ENCODE results near the gene BEND7. TPM values are rescaled to one million over a fixed set of nuclear protein-coding genes. Genes with fewer than 3 reads are reported as not detected.

BEND7 gene
- total RNA-seq, 3 donors from 2014 or later: 0.03 TPM; not detected in 2

GRCh38 chr10:13535346-13535745, 6.5 kb upstream of the BEND7 start:
- no peaks in the 10 kb centered on the region for H3K9me3 Mint-ChIP-seq
- H3K36me3 Mint-ChIP-seq (ENCODE audit: insufficient read depth): no peaks in the 10 kb centered on the region
- DNase-seq: no peak
- no peak for ATAC-seq
- peaks cover 53% of the 10 kb centered on the region for H3K27me3 Mint-ChIP-seq (ENCODE audit: low read depth)
- no peak overlapping the region for H3K4me3 Mint-ChIP-seq
- no peaks in the 10 kb centered on the region for H3K4me1 Mint-ChIP-seq (ENCODE audit: low read depth)

GRCh38 chr10:13529714-13529973, 830 bp upstream of the BEND7 start:
- no peaks in the 10 kb centered on the region for H3K9me3 Mint-ChIP-seq
- ATAC-seq (no peak), DNase-seq (no peak)
- no peaks in the 10 kb centered on the region for H3K36me3 Mint-ChIP-seq (ENCODE audit: insufficient read depth)
- peak overlapping the region; percentile 62 for H3K4me3 Mint-ChIP-seq
- H3K27me3 Mint-ChIP-seq (ENCODE audit: low read depth): peaks cover 61% of the 10 kb centered on the region
- H3K4me1 Mint-ChIP-seq (ENCODE audit: low read depth): peaks cover 5% of the 10 kb centered on the region

DNA sequence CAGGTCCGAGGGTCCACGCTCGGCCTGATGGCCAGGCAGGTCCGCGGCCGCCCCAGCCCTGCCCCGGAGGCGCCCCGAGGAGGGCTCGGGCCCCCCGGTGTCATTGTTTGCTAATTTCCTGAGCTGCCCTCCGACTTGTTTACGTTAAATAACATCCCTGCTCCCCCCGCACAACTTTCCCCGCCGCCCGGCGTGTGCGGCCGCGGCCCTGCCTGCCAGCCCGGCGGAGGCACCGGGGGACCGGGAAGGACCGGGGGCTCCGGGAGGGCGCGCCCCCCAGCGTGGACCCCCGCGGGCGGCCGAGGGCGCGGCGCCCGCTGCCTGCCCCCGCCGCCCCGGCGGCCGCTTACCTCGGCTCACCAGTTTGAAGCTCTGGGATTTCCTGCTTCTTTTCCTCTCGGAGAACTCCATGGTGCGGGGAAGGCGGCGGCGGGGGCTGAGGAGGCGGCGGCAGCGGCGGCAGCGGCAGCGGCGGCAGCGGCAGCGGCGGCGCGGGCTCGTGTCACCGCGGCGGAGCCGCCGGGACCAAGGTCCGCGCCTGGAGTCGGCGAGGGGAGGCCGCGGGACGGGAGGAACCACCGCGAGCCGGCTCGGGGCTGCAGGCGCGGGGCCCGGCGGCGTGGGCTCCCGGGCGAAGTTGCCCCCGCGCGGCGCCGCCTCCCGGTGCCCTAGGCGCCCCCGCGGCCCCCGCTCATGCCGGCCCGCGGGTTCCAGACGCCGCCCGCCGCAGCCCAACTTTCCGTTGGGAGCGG, 515 bp downstream of the BEND7 start:
- Mint-ChIP-seq H3K4me1 (ENCODE audit: low read depth) (peaks cover 5% of the 10 kb centered on the region), H3K9me3 (no peaks in the 10 kb centered on the region), H3K4me3 (peak overlapping the region; percentile 71), H3K27me3 (ENCODE audit: low read depth) (peaks cover 57% of the 10 kb centered on the region), H3K36me3 (ENCODE audit: insufficient read depth) (no peaks in the 10 kb centered on the region)
- DNase-seq (no peak), ATAC-seq (peak; percentile 41 to 42)

- H3K27me3 Mint-ChIP-seq (ENCODE audit: low read depth): peaks cover 60% of the 10 kb centered on the region
- ATAC-seq (no peak), DNase-seq (no peak)
- no peaks in the 10 kb centered on the region for H3K9me3 Mint-ChIP-seq
- H3K4me1 Mint-ChIP-seq (ENCODE audit: low read depth): peaks cover 5% of the 10 kb centered on the region
- H3K36me3 Mint-ChIP-seq (ENCODE audit: insufficient read depth): no peaks in the 10 kb centered on the region
- H3K4me3 Mint-ChIP-seq: peak overlapping the region; percentile 71
Measured at GRCh38 chr10:13527864-13528122, 1.0 kb downstream of the BEND7 start.

GRCh38 chr10:13526948-13527863, 1.6 kb downstream of the BEND7 start:
- H3K36me3 Mint-ChIP-seq (ENCODE audit: insufficient read depth): no peaks in the 10 kb centered on the region
- no peaks in the 10 kb centered on the region for H3K9me3 Mint-ChIP-seq
- peaks cover 59% of the 10 kb centered on the region for H3K27me3 Mint-ChIP-seq (ENCODE audit: low read depth)
- DNase-seq: no peak
- peaks cover 5% of the 10 kb centered on the region for H3K4me1 Mint-ChIP-seq (ENCODE audit: low read depth)
- ATAC-seq: no peak
- peak overlapping the region; percentile 71 for H3K4me3 Mint-ChIP-seq

DNA sequence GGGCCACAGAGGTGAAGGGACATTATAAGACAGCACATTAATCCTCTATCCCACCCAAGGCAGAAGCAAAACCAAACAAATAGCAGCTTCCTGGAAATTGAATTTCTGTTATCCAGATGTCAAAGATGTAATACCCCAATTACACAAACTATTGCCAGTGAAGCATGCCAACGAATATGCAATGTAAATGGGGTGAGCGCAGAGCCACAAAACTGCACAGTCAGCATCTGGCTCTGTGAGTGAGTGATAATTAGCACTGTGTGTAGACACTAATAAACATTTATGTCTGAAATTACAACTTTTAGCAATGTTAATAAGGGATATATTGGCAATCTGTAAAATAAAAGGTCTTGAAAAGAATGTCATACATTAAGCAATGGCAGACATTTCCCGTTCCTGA, 3.2 kb downstream of the BEND7 start:
- Mint-ChIP-seq H3K4me3 (no peak overlapping the region), H3K4me1 (ENCODE audit: low read depth) (peaks cover 5% of the 10 kb centered on the region), H3K9me3 (no peaks in the 10 kb centered on the region), H3K36me3 (ENCODE audit: insufficient read depth) (no peaks in the 10 kb centered on the region), H3K27me3 (ENCODE audit: low read depth) (peaks cover 59% of the 10 kb centered on the region)
- no peak for DNase-seq
- no peak for ATAC-seq

DNA sequence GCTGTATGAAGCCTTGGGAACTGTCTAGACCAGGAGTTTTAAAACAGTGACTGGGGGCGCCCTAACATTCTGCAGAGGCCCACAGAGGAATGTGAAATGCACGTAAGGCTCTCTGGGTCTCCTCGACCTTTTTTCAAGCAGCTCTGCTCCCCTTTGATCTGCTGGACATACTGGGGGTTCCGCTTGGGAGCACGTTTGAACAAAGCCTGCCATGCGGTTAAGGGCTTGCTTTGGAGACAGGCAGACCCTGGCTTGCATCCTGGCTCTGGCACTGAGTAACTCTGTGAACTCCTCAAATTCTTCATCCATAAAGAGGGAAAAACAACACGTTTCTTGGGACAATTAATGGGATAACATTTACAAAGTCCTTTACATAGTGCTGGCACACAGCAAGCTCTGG, 7.8 kb downstream of the BEND7 start:
- Mint-ChIP-seq H3K27me3 (ENCODE audit: low read depth) (peaks cover 40% of the 10 kb centered on the region), H3K36me3 (ENCODE audit: insufficient read depth) (no peaks in the 10 kb centered on the region), H3K4me1 (ENCODE audit: low read depth) (no peaks in the 10 kb centered on the region), H3K9me3 (no peaks in the 10 kb centered on the region), H3K4me3 (no peak overlapping the region)
- DNase-seq (no peak), ATAC-seq (no peak)

- Mint-ChIP-seq H3K9me3 (no peaks in the 10 kb centered on the region), H3K4me3 (no peak overlapping the region), H3K27me3 (ENCODE audit: low read depth) (peaks cover 33% of the 10 kb centered on the region), H3K4me1 (ENCODE audit: low read depth) (no peaks in the 10 kb centered on the region), H3K36me3 (ENCODE audit: insufficient read depth) (no peaks in the 10 kb centered on the region)
- DNase-seq: no peak
- ATAC-seq: no peak
Measured at GRCh38 chr10:13520194-13520593, 8.6 kb downstream of the BEND7 start.

- H3K36me3 Mint-ChIP-seq (ENCODE audit: insufficient read depth): no peaks in the 10 kb centered on the region
- DNase-seq: no peak
- H3K4me3 Mint-ChIP-seq: no peak overlapping the region
- no peaks in the 10 kb centered on the region for H3K9me3 Mint-ChIP-seq
- no peak for ATAC-seq
- H3K4me1 Mint-ChIP-seq (ENCODE audit: low read depth): no peaks in the 10 kb centered on the region
- H3K27me3 Mint-ChIP-seq (ENCODE audit: low read depth): peaks cover 29% of the 10 kb centered on the region
Measured at GRCh38 chr10:13518076-13518692, 10.6 kb downstream of the BEND7 start.

DNA sequence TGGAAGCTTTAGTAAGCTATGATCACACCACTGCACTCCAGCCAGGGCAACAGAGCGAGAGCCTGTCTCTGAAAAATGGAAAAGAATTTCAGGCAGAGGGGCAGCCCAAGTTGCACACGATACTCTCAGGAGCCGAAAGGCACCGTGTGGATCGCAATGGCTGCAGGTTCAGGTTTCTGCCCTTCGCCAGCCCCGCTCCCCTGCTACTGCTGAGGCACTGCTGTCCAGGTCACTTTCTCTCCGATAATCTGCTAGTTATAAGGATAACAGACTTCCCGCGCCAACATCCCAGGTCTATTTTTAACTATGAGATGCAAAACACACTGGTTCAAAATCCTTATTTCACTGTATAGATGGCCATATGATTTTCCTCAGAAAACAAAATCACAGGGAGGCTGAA, 11.1 kb downstream of the BEND7 start:
- no peaks in the 10 kb centered on the region for H3K9me3 Mint-ChIP-seq
- no peaks in the 10 kb centered on the region for H3K4me1 Mint-ChIP-seq (ENCODE audit: low read depth)
- H3K36me3 Mint-ChIP-seq (ENCODE audit: insufficient read depth): no peaks in the 10 kb centered on the region
- H3K4me3 Mint-ChIP-seq: no peak overlapping the region
- no peak for DNase-seq
- no peak for ATAC-seq
- peaks cover 27% of the 10 kb centered on the region for H3K27me3 Mint-ChIP-seq (ENCODE audit: low read depth)

- Mint-ChIP-seq H3K36me3 (ENCODE audit: insufficient read depth) (no peaks in the 10 kb centered on the region), H3K27me3 (ENCODE audit: low read depth) (peaks cover 24% of the 10 kb centered on the region), H3K4me3 (no peak overlapping the region), H3K9me3 (no peaks in the 10 kb centered on the region), H3K4me1 (ENCODE audit: low read depth) (no peaks in the 10 kb centered on the region)
- ATAC-seq (no peak), DNase-seq (no peak)
Measured at GRCh38 chr10:13516176-13516575, 12.6 kb downstream of the BEND7 start.

GRCh38 chr10:13515467-13515866, 13.3 kb downstream of the BEND7 start:
- H3K4me3 Mint-ChIP-seq: no peak overlapping the region
- H3K4me1 Mint-ChIP-seq (ENCODE audit: low read depth): no peaks in the 10 kb centered on the region
- H3K27me3 Mint-ChIP-seq (ENCODE audit: low read depth): peaks cover 22% of the 10 kb centered on the region
- no peaks in the 10 kb centered on the region for H3K36me3 Mint-ChIP-seq (ENCODE audit: insufficient read depth)
- H3K9me3 Mint-ChIP-seq: no peaks in the 10 kb centered on the region
- ATAC-seq: no peak
- no peak for DNase-seq

GRCh38 chr10:13514296-13514695, 14.5 kb downstream of the BEND7 start:
- Mint-ChIP-seq H3K9me3 (no peaks in the 10 kb centered on the region), H3K4me1 (ENCODE audit: low read depth) (no peaks in the 10 kb centered on the region), H3K27me3 (ENCODE audit: low read depth) (peaks cover 21% of the 10 kb centered on the region), H3K36me3 (ENCODE audit: insufficient read depth) (no peaks in the 10 kb centered on the region), H3K4me3 (no peak overlapping the region)
- no peak for DNase-seq
- no peak for ATAC-seq

GRCh38 chr10:13512564-13512963, 16.2 kb downstream of the BEND7 start:
- ATAC-seq: no peak
- no peak for DNase-seq
- no peak overlapping the region for H3K4me3 Mint-ChIP-seq
- H3K36me3 Mint-ChIP-seq (ENCODE audit: insufficient read depth): no peaks in the 10 kb centered on the region
- no peaks in the 10 kb centered on the region for H3K4me1 Mint-ChIP-seq (ENCODE audit: low read depth)
- H3K9me3 Mint-ChIP-seq: no peaks in the 10 kb centered on the region
- peaks cover 13% of the 10 kb centered on the region for H3K27me3 Mint-ChIP-seq (ENCODE audit: low read depth)

GRCh38 chr10:13511409-13511808, 17.4 kb downstream of the BEND7 start:
- peaks cover 17% of the 10 kb centered on the region for H3K27me3 Mint-ChIP-seq (ENCODE audit: low read depth)
- DNase-seq (no peak), ATAC-seq (no peak)
- no peak overlapping the region for H3K4me3 Mint-ChIP-seq
- no peaks in the 10 kb centered on the region for H3K36me3 Mint-ChIP-seq (ENCODE audit: insufficient read depth)
- no peaks in the 10 kb centered on the region for H3K4me1 Mint-ChIP-seq (ENCODE audit: low read depth)
- no peaks in the 10 kb centered on the region for H3K9me3 Mint-ChIP-seq

Measured in activated T-cell treated with anti-CD3 and anti-CD28 coated beads, Interleukin-2, amount 50 U/mL, for 4 hours (primary cell).